ENCODE data around the gene NFE2L1. TPM values are rescaled to one million over a fixed set of nuclear protein-coding genes. Genes with fewer than 3 reads are reported as not detected.
"Not testable (repeated sequence)": the region's sequence is repeated elsewhere in the genome, so short reads cannot be mapped to it uniquely, and the experiment has no call there.

Gene NFE2L1
- total RNA-seq, 5 donors from 2014 or later (not counting 1 experiment from before 2014, with no cell fraction given), result 30.3 to 61.6 (median 43.9) TPM

DNA sequence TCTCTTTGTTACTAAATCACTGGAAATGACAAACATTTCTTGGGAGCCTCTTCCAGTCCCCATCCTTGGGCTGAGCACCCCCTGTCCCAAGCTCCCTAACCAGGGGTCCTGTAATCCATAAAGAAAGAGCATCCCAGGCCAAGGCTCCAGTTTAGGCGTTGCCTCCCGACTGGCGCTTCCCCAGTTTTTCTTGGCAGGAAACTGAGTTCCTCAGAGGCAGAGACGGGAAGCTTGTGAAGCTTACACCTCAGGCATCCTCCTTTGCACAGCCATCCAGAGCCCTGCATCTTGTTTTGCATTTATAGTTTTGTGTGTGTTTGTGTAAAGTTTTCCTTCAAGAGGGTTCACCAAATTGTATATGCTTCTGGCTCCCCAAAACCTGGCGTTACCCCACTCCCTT is 17.6 kb upstream of the NFE2L1 start:
- CTCF ChIA-PET, result interaction anchor here in 1 of 2 donors (0.6 to 2.2 kb wide), 3 partner anchors 32 to 136 kb away, joined by 3 to 8 read pairs (median 3); no protein-coding TSS in a partner anchor
- peaks cover 22 to 38% of the 10 kb centered on the region in 2 donors for H3K27me3 Mint-ChIP-seq
- no peaks in the 10 kb centered on the region for H3K36me3 ChIP-seq (ENCODE audit: control insufficient read depth in 2 of 2, extremely low read depth in 1 of 2, insufficient read depth in 1 of 2, low read length in 1 of 2)
- peaks cover 12 to 14% (median 13%) of the 10 kb centered on the region in 3 donors for H3K4me1 Mint-ChIP-seq
- H3K9me3 ChIP-seq, result no peaks in the 10 kb centered on the region
- no peak overlapping the region for H3K27ac ChIP-seq (ENCODE audit: low read length)
- H3K27me3 ChIP-seq (replicated peaks in 1 of 2; ENCODE audit: control insufficient read depth in 2 of 2, extremely low read depth in 1 of 2, insufficient read depth in 2 of 2, low read length in 1 of 2), result peaks cover 0 to 70% of the 10 kb centered on the region in 2 experiments
- H3K27ac Mint-ChIP-seq, result no peak overlapping the region
- no peak overlapping the region for H3K4me3 ChIP-seq (ENCODE audit: control insufficient read depth in 1 of 2, extremely low read depth in 1 of 2, low read length in 1 of 2)
- H3K36me3 Mint-ChIP-seq, result no peaks in the 10 kb centered on the region
- POLR2A ChIA-PET, result no interaction called here
- no peak overlapping the region for H3K4me3 Mint-ChIP-seq
- no peaks in the 10 kb centered on the region for H3K9me3 Mint-ChIP-seq
- ATAC-seq (replicated peaks in 1 of 4), result no peak
- peaks cover 2 to 13% of the 10 kb centered on the region in 2 experiments for H3K4me1 ChIP-seq (ENCODE audit: control insufficient read depth in 1 of 2, extremely low read depth in 1 of 2, insufficient read depth in 2 of 2, low read length in 2 of 2)
- DNase-seq, result no peak
- WGBS (ENCODE audit: insufficient coverage), result 63% methylated on average over 1 of the region's 5 CpGs

DNA sequence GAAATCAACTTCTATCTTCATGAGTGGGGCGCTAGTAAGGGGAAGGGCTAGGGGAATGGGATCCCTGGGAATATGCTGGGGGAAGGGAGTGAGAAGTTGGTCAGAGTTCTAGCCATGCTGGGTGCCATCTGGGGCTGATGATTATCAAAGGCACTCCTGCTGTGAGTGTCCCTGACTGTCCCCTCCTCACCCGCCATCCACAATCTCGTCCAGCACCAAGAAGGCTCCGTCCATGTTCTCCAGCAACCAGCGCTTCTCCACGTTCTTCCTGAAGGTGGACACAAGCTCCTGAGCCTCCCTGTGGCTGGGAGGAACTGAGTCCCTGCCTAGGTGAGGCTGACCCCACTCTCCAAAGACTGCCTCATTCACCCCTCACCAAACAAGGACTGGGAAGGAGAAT is 16.2 kb upstream of the NFE2L1 start:
- H3K36me3 ChIP-seq (ENCODE audit: control insufficient read depth in 2 of 2, extremely low read depth in 1 of 2, insufficient read depth in 1 of 2, low read length in 1 of 2), result no peaks in the 10 kb centered on the region
- ATAC-seq (replicated peaks in 1 of 4), result no peak
- H3K4me1 ChIP-seq (ENCODE audit: control insufficient read depth in 1 of 2, extremely low read depth in 1 of 2, insufficient read depth in 2 of 2, low read length in 2 of 2), result peaks cover 2 to 5% of the 10 kb centered on the region in 2 experiments
- Mint-ChIP-seq H3K4me3 (no peak overlapping the region), H3K27ac (no peak overlapping the region), H3K4me1 (peaks cover 0 to 4% (median 3%) of the 10 kb centered on the region in 3 donors), H3K36me3 (no peaks in the 10 kb centered on the region), H3K27me3 (peaks cover 25 to 41% of the 10 kb centered on the region in 2 donors), H3K9me3 (no peaks in the 10 kb centered on the region)
- H3K9me3 ChIP-seq, result no peaks in the 10 kb centered on the region
- ChIA-PET POLR2A (interaction anchor here in 1 of 2 donors (0.7 kb wide), 1 partner anchor 21 kb away, joined by 5 read pairs; no protein-coding TSS in a partner anchor), CTCF (interaction anchor here in 1 of 2 donors (0.7 to 2.2 kb wide), 2 partner anchors 33 to 42 kb away, joined by 3 to 8 read pairs; no protein-coding TSS in a partner anchor)
- H3K27ac ChIP-seq (ENCODE audit: low read length), result no peak overlapping the region
- peaks cover 0 to 63% of the 10 kb centered on the region in 2 experiments for H3K27me3 ChIP-seq (replicated peaks in 1 of 2; ENCODE audit: control insufficient read depth in 2 of 2, extremely low read depth in 1 of 2, insufficient read depth in 2 of 2, low read length in 1 of 2)
- no peak for DNase-seq
- no CpG with 5 or more reads among the region's 6 CpGs for WGBS (ENCODE audit: insufficient coverage)
- no peak overlapping the region for H3K4me3 ChIP-seq (ENCODE audit: control insufficient read depth in 1 of 2, extremely low read depth in 1 of 2, low read length in 1 of 2)

- H3K27me3 Mint-ChIP-seq, result peaks cover 23 to 41% of the 10 kb centered on the region in 2 donors
- H3K9me3 Mint-ChIP-seq; ATAC-seq (replicated peaks in 1 of 4); H3K36me3 Mint-ChIP-seq; DNase-seq; H3K27ac ChIP-seq (ENCODE audit: low read length); H3K4me1 Mint-ChIP-seq; H3K9me3 ChIP-seq; H3K4me3 ChIP-seq (ENCODE audit: control insufficient read depth in 1 of 2, extremely low read depth in 1 of 2, low read length in 1 of 2); CTCF ChIA-PET; H3K4me3 Mint-ChIP-seq; H3K27ac Mint-ChIP-seq; H3K36me3 ChIP-seq (ENCODE audit: control insufficient read depth in 2 of 2, extremely low read depth in 1 of 2, insufficient read depth in 1 of 2, low read length in 1 of 2); POLR2A ChIA-PET: not testable (repeated sequence)
- H3K27me3 ChIP-seq (replicated peaks in 1 of 2; ENCODE audit: control insufficient read depth in 2 of 2, extremely low read depth in 1 of 2, insufficient read depth in 2 of 2, low read length in 1 of 2), result peaks cover 0 to 67% of the 10 kb centered on the region in 2 experiments
- peaks cover 2 to 16% of the 10 kb centered on the region in 2 experiments for H3K4me1 ChIP-seq (ENCODE audit: control insufficient read depth in 1 of 2, extremely low read depth in 1 of 2, insufficient read depth in 2 of 2, low read length in 2 of 2)
- 93% methylated on average over 2 of the region's 12 CpGs for WGBS (ENCODE audit: insufficient coverage)
Observed at GRCh38 chr17:48034734-48035133, 13.4 kb upstream of the NFE2L1 start.

DNA sequence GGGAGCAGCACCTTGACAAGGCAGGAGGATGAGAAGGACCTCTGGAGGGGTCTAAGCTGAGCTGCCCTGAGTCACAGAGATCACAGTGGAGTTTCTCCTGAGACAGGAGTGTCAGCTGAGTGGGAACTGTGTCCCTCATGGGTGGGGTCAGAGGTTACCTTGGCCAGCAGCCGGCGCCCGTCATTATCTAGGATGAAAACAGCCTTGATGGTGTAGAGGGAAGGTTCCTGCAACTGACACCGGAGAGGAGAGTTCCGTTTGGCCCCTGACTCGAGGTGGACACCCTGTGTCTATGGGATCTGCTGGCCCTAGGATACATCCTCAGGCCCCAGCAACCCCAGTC is 11.5 kb upstream of the NFE2L1 start:
- Histone ChIP-seq H3K4me3 (ENCODE audit: control insufficient read depth in 1 of 2, extremely low read depth in 1 of 2, low read length in 1 of 2) (peak overlapping the region; percentile 75 to 78), H3K9me3 (no peaks in the 10 kb centered on the region), H3K4me1 (ENCODE audit: control insufficient read depth in 1 of 2, extremely low read depth in 1 of 2, insufficient read depth in 2 of 2, low read length in 2 of 2) (peaks cover 2 to 16% of the 10 kb centered on the region in 2 experiments), H3K27ac (ENCODE audit: low read length) (no peak overlapping the region), H3K27me3 (replicated peaks in 1 of 2; ENCODE audit: control insufficient read depth in 2 of 2, extremely low read depth in 1 of 2, insufficient read depth in 2 of 2, low read length in 1 of 2) (peaks cover 0 to 66% of the 10 kb centered on the region in 2 experiments), H3K36me3 (ENCODE audit: control insufficient read depth in 2 of 2, extremely low read depth in 1 of 2, insufficient read depth in 1 of 2, low read length in 1 of 2) (no peaks in the 10 kb centered on the region)
- Mint-ChIP-seq H3K27ac (peak overlapping the region in 1 of 2 donors; percentile 40), H3K27me3 (peaks cover 19 to 34% of the 10 kb centered on the region in 2 donors), H3K9me3 (no peaks in the 10 kb centered on the region), H3K4me1 (peaks cover 5 to 7% (median 6%) of the 10 kb centered on the region in 3 donors), H3K36me3 (no peaks in the 10 kb centered on the region), H3K4me3 (peak overlapping the region; percentile 78 to 82 (median 81))
- ATAC-seq (replicated peaks in 1 of 4), result no peak
- DNase-seq, result no peak
- ChIA-PET POLR2A (interaction anchor here in 1 of 2 donors (0.8 kb wide), 1 partner anchor 10 kb away, joined by 3 read pairs; no protein-coding TSS in a partner anchor), CTCF (interaction anchor here in 1 of 2 donors (0.6 to 2.5 kb wide), 7 partner anchors 10 to 71 kb away, joined by 3 to 13 read pairs (median 3); partner anchors contain the start of genes CBX1, NFE2L1 and SNX11)
- WGBS (ENCODE audit: insufficient coverage), result no CpG with 5 or more reads among the region's 6 CpGs

DNA sequence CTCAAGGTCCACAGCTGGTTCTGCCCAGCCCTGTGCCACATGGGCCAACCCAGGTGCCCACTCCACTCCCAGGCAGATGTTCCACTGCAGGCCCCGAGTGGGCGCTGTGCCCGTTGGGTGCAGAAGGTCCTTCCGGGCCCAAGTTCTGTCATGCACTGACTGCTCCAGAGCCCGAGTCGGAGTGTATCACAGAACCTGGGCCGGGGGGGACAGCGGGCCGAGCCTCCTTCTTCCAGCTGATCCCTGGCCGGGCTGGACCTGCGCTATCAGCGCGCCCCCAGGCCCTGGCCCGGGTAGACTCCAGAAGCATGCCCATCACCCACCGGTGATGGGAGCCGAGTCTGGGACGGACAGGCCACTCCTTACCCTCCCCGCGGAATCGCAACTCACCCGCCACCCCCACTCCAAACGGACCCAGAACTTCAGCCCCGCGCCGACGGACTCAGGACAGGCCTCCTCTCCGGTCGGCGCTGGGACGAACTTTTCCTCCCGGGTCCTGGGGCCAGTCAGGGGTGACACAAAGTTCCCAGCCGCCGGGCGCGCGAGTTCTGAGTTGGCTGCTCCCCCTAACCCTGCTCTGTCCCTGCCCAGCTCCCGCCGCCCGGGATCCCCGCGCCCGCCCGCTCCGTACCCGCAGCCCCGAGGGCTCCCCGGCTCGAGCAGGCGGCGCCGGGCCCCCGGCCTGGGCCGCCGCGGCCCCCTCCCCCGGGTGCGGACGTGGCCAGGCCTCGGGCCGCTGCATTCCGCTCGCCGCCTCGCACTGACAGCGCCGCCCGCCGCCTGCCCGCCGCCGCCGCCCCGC is 10.9 kb upstream of the NFE2L1 start, which contains the start of gene COPZ2:
Gene COPZ2, minus strand, starts transcription at position 762 of the 802 bp plus-strand sequence. Its CDS starts 20 bp downstream, at position 742.
- Mint-ChIP-seq H3K4me3 (peak within 1 kb of the TSS; percentile 78 to 86 (median 81)), H3K27ac (no peak within 1 kb of the TSS), H3K36me3 (no peaks in the 10 kb centered on the region), H3K4me1 (peaks cover 5 to 7% (median 6%) of the 10 kb centered on the region in 3 donors), H3K9me3 (no peaks in the 10 kb centered on the region), H3K27me3 (peaks cover 18 to 32% of the 10 kb centered on the region in 2 donors)
- Histone ChIP-seq H3K27me3 (replicated peaks in 1 of 2; ENCODE audit: control insufficient read depth in 2 of 2, extremely low read depth in 1 of 2, insufficient read depth in 2 of 2, low read length in 1 of 2) (peaks cover 0 to 60% of the 10 kb centered on the region in 2 experiments), H3K27ac (ENCODE audit: low read length) (no peak within 1 kb of the TSS), H3K4me3 (ENCODE audit: control insufficient read depth in 1 of 2, extremely low read depth in 1 of 2, low read length in 1 of 2) (peak within 1 kb of the TSS; percentile 75 to 78), H3K9me3 (no peaks in the 10 kb centered on the region), H3K4me1 (ENCODE audit: control insufficient read depth in 1 of 2, extremely low read depth in 1 of 2, insufficient read depth in 2 of 2, low read length in 2 of 2) (peaks cover 2 to 16% of the 10 kb centered on the region in 2 experiments), H3K36me3 (ENCODE audit: control insufficient read depth in 2 of 2, extremely low read depth in 1 of 2, insufficient read depth in 1 of 2, low read length in 1 of 2) (no peaks in the 10 kb centered on the region)
- peak in 34 of 35 experiments; percentile 32 to 78 (median 61) for DNase-seq
- POLR2A ChIA-PET, result interaction anchor here in 1 of 2 donors (0.8 kb wide), 1 partner anchor 10 kb away, joined by 3 read pairs; no protein-coding TSS in a partner anchor
- CTCF ChIA-PET, result interaction anchor here in 1 of 2 donors (1.1 to 2.5 kb wide), 3 partner anchors 11 to 71 kb away, joined by 3 to 13 read pairs (median 6); partner anchors contain the start of genes NFE2L1 and SNX11
- WGBS (ENCODE audit: insufficient coverage), result 3% methylated on average over 59 of the region's 73 CpGs
- peak; percentile 93 to 96 (median 96) for ATAC-seq (replicated peaks in 1 of 4)

- POLR2A ChIA-PET, result no interaction called here
Observed at GRCh38 chr17:48037838-48038323, 10.3 kb upstream of the NFE2L1 start.

More at GRCh38 chr17:48037838-48038323, 10.3 kb upstream of the NFE2L1 start:
- Mint-ChIP-seq H3K27ac (no peak overlapping the region), H3K36me3 (no peaks in the 10 kb centered on the region), H3K4me1 (peaks cover 5 to 7% (median 6%) of the 10 kb centered on the region in 3 donors), H3K4me3 (peak overlapping the region; percentile 78 to 86 (median 80)), H3K27me3 (peaks cover 15 to 25% of the 10 kb centered on the region in 2 donors), H3K9me3 (no peaks in the 10 kb centered on the region)
- H3K9me3 ChIP-seq, result no peaks in the 10 kb centered on the region
- DNase-seq (no peak), ATAC-seq (replicated peaks in 1 of 4) (peak in 1 of 4 experiments; percentile 6)
- H3K36me3 ChIP-seq (ENCODE audit: control insufficient read depth in 2 of 2, extremely low read depth in 1 of 2, insufficient read depth in 1 of 2, low read length in 1 of 2), result no peaks in the 10 kb centered on the region
- H3K4me3 ChIP-seq (ENCODE audit: control insufficient read depth in 1 of 2, extremely low read depth in 1 of 2, low read length in 1 of 2), result peak overlapping the region in 1 of 2 donors; percentile 21
- H3K27ac ChIP-seq (ENCODE audit: low read length), result no peak overlapping the region
- peaks cover 0 to 54% of the 10 kb centered on the region in 2 experiments for H3K27me3 ChIP-seq (replicated peaks in 1 of 2; ENCODE audit: control insufficient read depth in 2 of 2, extremely low read depth in 1 of 2, insufficient read depth in 2 of 2, low read length in 1 of 2)
- CTCF ChIA-PET, result interaction anchor here in 1 of 2 donors (2.4 to 2.5 kb wide), 2 partner anchors 10 to 30 kb away, joined by 6 to 13 read pairs; partner anchors contain the start of gene NFE2L1
- WGBS (ENCODE audit: insufficient coverage), result 13% methylated on average over 18 of the region's 19 CpGs
- peaks cover 2 to 16% of the 10 kb centered on the region in 2 experiments for H3K4me1 ChIP-seq (ENCODE audit: control insufficient read depth in 1 of 2, extremely low read depth in 1 of 2, insufficient read depth in 2 of 2, low read length in 2 of 2)

All from T-cell (primary cell).